Spinal cord (tissue), 10 donors: ENCODE measurements around the gene RBPMS2. TPM values are rescaled to one million over a fixed set of nuclear protein-coding genes. Genes with fewer than 3 reads are reported as not detected.
"Not testable (repeated sequence)": the region's sequence is repeated elsewhere in the genome, so short reads cannot be mapped to it uniquely, and the experiment has no call there.

Experiments used
- DNase-seq, 6 donors: peaks; one replicate each; pipeline versions ENCODE4 v3.0.0 to v3.0.0-alpha.2; 2013 to 2015; ENCODE audit warnings: low spot score in 6 of 6, low read depth in 4 of 6
- H3K27ac ChIP-seq: one replicate; pipeline ENCODE4 v1.5.1; 2013; ENCODE audit warnings: low read depth, low read length, control low read depth
- H3K27me3 ChIP-seq: one replicate; pipeline ENCODE4 v1.6.1; 2013; ENCODE audit warnings: low read length; ENCODE audit not compliant: control insufficient read depth, insufficient read depth
- H3K36me3 ChIP-seq: one replicate; pipeline ENCODE4 v1.6.1; 2013; ENCODE audit warnings: low read length; ENCODE audit not compliant: control insufficient read depth, insufficient read depth
- H3K4me1 ChIP-seq: one replicate; pipeline ENCODE4 v1.6.1; 2013; ENCODE audit warnings: low read length; ENCODE audit not compliant: control insufficient read depth, insufficient read depth
- H3K4me3 ChIP-seq: one replicate; pipeline ENCODE4 v1.5.1; 2013; ENCODE audit warnings: low read depth, low read length, control low read depth
- H3K9me3 ChIP-seq: one replicate; pipeline ENCODE4 v1.6.1; 2013; ENCODE audit warnings: low read length; ENCODE audit not compliant: control insufficient read depth, insufficient read depth
- WGBS: methylation state at CpG from one replicate; pipeline ENCODE4 v1.1.5; 2013; ENCODE audit warnings: missing lambda C conversion rate; ENCODE audit not compliant: insufficient coverage; 5-methylcytosine and 5-hydroxymethylcytosine counted together
- long read RNA-seq, 4 donors: transcript quantifications; one replicate each; lab custom pipeline, GENCODE V29; 2026
- polyA plus RNA-seq, 2 donors: library from polyadenylated mRNA; unstranded; fragments of 120-200 nt; gene quantifications; one replicate each; pipeline ENCODE4 v1.2.1, GENCODE V29; 2013; ENCODE audit not compliant: insufficient read length in 2 of 2
- total RNA-seq, 2 donors: library from RNA; depleted of rRNA in 1 of 2; stranded (reverse); fragments of 120-200 nt in 1 of 2; fragments of >200 nt in 1 of 2; gene quantifications; one replicate each; pipeline versions ENCODE4 v1.2.3 to v1.2.4, GENCODE V29; 2013 to 2014
- donor health status: healthy.

RBPMS2 gene
- total RNA-seq, result 1 to 10 TPM in 1 of 2 donors, under 1 TPM in 1; 0.30 to 1.2 TPM
- polyA plus RNA-seq, result 1 to 10 TPM; 4.0 to 6.3 TPM
- long read RNA-seq, donor 1, result 0 reads
- long read RNA-seq, donor 2, partial matches to known transcripts, result 0 of 1 reads
- long read RNA-seq, donor 2, other reads (novel, unspliced or antisense), result 0 of 1 reads
- long read RNA-seq, donor 3, result 0 reads
- long read RNA-seq, donor 4, partial matches to known transcripts, result 0 of 1 reads
- long read RNA-seq, donor 4, other reads (novel, unspliced or antisense), result 0 of 1 reads

DNA sequence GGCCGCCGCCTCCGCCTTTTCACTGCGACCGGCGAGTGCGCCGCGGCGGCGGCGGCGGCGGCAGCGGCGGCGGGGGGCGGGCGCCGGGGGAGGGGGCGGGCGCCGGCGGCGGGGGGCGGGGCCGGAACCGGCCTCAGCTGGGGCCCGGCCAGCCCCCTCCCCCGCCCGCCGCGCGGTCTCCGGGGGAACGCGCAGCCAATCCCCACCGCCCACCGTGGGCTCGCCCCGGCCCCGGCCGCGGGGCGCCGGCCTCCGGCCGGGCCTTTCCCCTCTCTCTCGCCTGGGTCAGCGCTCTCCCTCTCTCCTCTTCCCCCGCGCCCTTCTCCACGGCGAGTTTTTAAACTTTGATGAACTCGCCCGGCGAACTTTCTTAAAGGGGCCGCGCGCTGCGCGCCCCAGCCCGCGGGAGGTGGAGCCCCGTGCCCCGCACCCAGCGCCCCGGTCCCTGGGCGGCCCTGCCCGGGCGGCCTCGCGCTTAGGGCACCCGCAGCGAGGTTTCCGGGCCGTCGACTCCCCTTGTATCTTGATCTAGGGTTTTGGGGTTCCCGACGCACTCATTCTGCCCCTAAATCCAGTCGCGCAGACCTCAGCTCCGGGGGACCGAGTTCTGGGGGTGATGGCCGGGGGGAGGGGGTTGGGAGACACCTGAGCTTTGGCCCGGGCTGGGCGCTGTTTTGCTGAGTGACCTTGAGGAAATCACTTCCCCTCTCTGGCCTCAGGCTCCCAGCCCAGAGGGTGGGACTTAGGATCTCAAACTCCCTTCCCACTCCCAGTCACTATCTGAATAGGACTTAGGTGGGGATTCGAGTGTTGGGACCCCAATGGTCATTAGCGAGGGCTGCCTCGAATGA lies at the start of gene RBPMS2:
TSS of gene RBPMS2 (minus strand) at position 39 of the 851 bp plus-strand sequence. CDS start 270 bp downstream, outside the sequence.
- peak within 1 kb of the TSS; percentile 41 for H3K4me3 ChIP-seq
- H3K9me3 ChIP-seq, result no peaks in the 10 kb centered on the region
- WGBS, result under 1% methylated on average over 55 of the region's 90 CpGs
- peak within 1 kb of the TSS; percentile 15 for H3K27ac ChIP-seq
- peaks cover 14% of the 10 kb centered on the region for H3K4me1 ChIP-seq
- H3K27me3 ChIP-seq, result peaks cover 28% of the 10 kb centered on the region
- H3K36me3 ChIP-seq, result no peaks in the 10 kb centered on the region
- DNase-seq, result peak in 2 of 6 donors; percentile 4 to 52

GRCh38 chr15:64824929-64825430 lies 49.6 kb upstream of the RBPMS2 start:
- Histone ChIP-seq H3K4me3 (peak overlapping the region; percentile 76), H3K4me1 (peaks cover 25% of the 10 kb centered on the region), H3K36me3 (peaks cover 17% of the 10 kb centered on the region), H3K27ac (no peak overlapping the region), H3K27me3 (peaks cover 11% of the 10 kb centered on the region), H3K9me3 (no peaks in the 10 kb centered on the region)
- DNase-seq, result no peak
- 0% methylated on average over 17 of the region's 17 CpGs for WGBS

GRCh38 chr15:64816452-64816851 lies 41.1 kb upstream of the RBPMS2 start:
- no peaks in the 10 kb centered on the region for H3K9me3 ChIP-seq
- WGBS, result 91% methylated on average over 13 of the region's 13 CpGs
- H3K27ac ChIP-seq, result no peak overlapping the region
- no peaks in the 10 kb centered on the region for H3K4me1 ChIP-seq
- no peak overlapping the region for H3K4me3 ChIP-seq
- peaks cover 24% of the 10 kb centered on the region for H3K36me3 ChIP-seq
- DNase-seq, result no peak
- H3K27me3 ChIP-seq, result no peaks in the 10 kb centered on the region

GRCh38 chr15:64814965-64815364 lies 39.6 kb upstream of the RBPMS2 start:
- H3K27ac ChIP-seq, H3K4me3 ChIP-seq, H3K9me3 ChIP-seq, H3K27me3 ChIP-seq, DNase-seq, H3K4me1 ChIP-seq: not testable (repeated sequence)
- H3K36me3 ChIP-seq, result peaks cover 14% of the 10 kb centered on the region
- no CpG with 5 or more reads among the region's 4 CpGs for WGBS

GRCh38 chr15:64814283-64814682 lies 38.9 kb upstream of the RBPMS2 start:
- DNase-seq, H3K9me3 ChIP-seq, H3K4me1 ChIP-seq, H3K27ac ChIP-seq, H3K27me3 ChIP-seq, H3K4me3 ChIP-seq: not testable (repeated sequence)
- 93% methylated on average over 4 of the region's 8 CpGs for WGBS
- peaks cover 10% of the 10 kb centered on the region for H3K36me3 ChIP-seq

DNA sequence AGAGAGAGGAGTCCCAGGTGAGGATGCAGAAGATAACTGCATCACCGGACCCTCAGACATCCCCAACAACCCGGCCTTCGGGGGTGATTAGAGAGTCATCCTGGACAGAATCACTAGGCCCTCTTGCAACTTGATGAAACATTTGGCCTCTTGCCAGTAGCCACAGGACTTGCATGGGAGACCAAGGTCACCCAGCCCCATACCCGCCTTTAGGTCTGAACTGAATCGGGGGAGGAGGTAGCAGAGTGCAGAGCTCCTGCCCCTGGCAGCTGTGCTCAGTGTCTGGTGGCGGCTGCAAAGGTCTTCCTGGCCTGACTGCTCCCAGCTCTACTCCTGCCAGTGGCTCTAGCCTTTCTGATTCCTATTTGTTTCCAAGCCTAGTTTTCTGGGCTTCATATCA lies 37.7 kb upstream of the RBPMS2 start:
- H3K4me1 ChIP-seq, result peaks cover 3% of the 10 kb centered on the region
- H3K9me3 ChIP-seq, result no peaks in the 10 kb centered on the region
- no peak for DNase-seq
- WGBS, result 85% methylated on average over 6 of the region's 6 CpGs
- H3K27me3 ChIP-seq, result no peaks in the 10 kb centered on the region
- no peak overlapping the region for H3K4me3 ChIP-seq
- no peak overlapping the region for H3K27ac ChIP-seq
- H3K36me3 ChIP-seq, result peaks cover 8% of the 10 kb centered on the region

DNA sequence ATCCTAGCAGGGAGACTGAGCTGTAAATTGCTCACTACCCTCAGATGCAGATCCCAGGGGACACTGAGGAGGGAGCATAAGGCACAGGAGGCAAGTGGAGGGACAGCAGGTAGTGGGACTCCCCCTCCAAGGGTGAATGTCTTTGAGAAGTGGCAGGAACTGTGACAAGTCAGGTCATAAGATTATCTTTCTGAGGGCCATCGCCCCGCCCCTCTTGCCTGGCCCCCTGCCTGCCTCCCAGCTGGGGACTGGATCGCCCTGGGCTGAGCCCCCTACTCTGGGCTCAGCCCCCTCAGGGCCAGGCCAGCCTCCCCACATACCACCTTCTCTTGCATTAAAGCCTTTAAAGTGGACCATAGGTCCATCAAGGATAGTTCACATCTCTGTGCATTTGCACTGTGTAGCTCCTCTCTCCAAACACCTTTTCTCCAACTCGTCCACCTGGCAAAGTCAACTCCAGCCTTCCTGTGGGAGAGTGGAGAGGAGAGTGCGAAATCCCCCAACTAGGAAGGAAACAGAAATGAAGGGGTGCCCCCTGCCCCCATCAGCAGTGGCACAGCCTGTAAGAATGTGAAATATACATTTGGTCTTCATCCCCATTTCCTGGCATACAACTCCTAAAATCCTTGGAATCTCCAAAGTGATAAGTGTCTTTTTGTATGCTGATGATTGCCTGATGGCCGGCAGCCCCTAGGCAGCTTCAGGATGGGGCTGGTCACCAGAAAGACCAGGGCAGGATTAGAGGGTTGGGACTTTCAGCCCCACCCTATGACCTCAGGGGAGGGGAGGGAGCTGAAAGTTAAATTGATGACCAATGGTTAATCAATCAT lies 35.3 kb upstream of the RBPMS2 start:
- Histone ChIP-seq H3K4me3 (no peak overlapping the region), H3K27me3 (no peaks in the 10 kb centered on the region), H3K4me1 (peaks cover 3% of the 10 kb centered on the region), H3K36me3 (no peaks in the 10 kb centered on the region), H3K9me3 (no peaks in the 10 kb centered on the region), H3K27ac (no peak overlapping the region)
- 36% methylated on average over 2 of the region's 6 CpGs for WGBS
- no peak for DNase-seq

- peaks cover 3% of the 10 kb centered on the region for H3K4me1 ChIP-seq
- 22% methylated on average over 10 of the region's 14 CpGs for WGBS
- DNase-seq, result peak in 5 of 6 donors; percentile 42 to 89 (median 62)
These were observed 34.5 kb upstream of the RBPMS2 start for GRCh38 chr15:64809649-64810496.

More at GRCh38 chr15:64809649-64810496, 34.5 kb upstream of the RBPMS2 start:
- H3K27me3 ChIP-seq, result no peaks in the 10 kb centered on the region
- no peak overlapping the region for H3K4me3 ChIP-seq
- H3K36me3 ChIP-seq, result no peaks in the 10 kb centered on the region
- no peak overlapping the region for H3K27ac ChIP-seq
- no peaks in the 10 kb centered on the region for H3K9me3 ChIP-seq
